H1 (cell line): Measurements from ENCODE around the gene SRGAP3. TPM values are rescaled to one million over a fixed set of nuclear protein-coding genes. Genes with fewer than 3 reads are reported as not detected.

ENCODE experiments used
- CTCF ChIA-PET: fragments of 300-600 bp; sonication (Branson Sonifier 250); formaldehyde crosslinking; loops from one replicate; lab custom pipeline; 2021; ENCODE audit not compliant: partially characterized antibody; lab: Charles Lee
- POLR2A ChIA-PET: fragments of 300-600 bp; sonication (Branson Sonifier 250); formaldehyde crosslinking; loops from one replicate; lab custom pipeline; 2021; ENCODE audit warnings: inconsistent platforms; ENCODE audit not compliant: partially characterized antibody; lab: Charles Lee
- DNase-seq, 2 experiments: peaks; one replicate each; pipeline versions ENCODE4 v3.0.0 to v3.0.0-alpha.2; 2010 to 2022; ENCODE audit warnings: low spot score in 2 of 2, low read depth in 1 of 2, mixed read lengths in 1 of 2
- FAIRE-seq: peaks from 2 replicates; lab custom pipeline; 2011; peaks lifted over from hg19 to GRCh38; lab: Jason Lieb, UNC
- H2AFZ ChIP-seq: 2 replicates; pipeline ENCODE4 v1.8.1; 2012; ENCODE audit warnings: low read length, inconsistent platforms
- H2AK5ac ChIP-seq: 2 replicates; pipeline ENCODE4 v1.6.1; 2013; ENCODE audit warnings: low read depth, low read length
- H2BK120ac ChIP-seq: replicated peaks from 2 replicates; pipeline ENCODE3; 2013; ENCODE audit warnings: low read depth, low read length, inconsistent platforms
- H2BK12ac ChIP-seq: 2 replicates; pipeline ENCODE4 v1.6.1; 2013; ENCODE audit warnings: low read depth, low read length
- H2BK15ac ChIP-seq: 2 replicates; pipeline ENCODE4 v1.6.1; 2013; ENCODE audit warnings: low read length
- H2BK20ac ChIP-seq: 2 replicates; pipeline ENCODE4 v1.6.1; 2013; ENCODE audit warnings: low read length
- H2BK5ac ChIP-seq: 2 replicates; pipeline ENCODE4 v1.6.1; 2013; ENCODE audit warnings: low read depth, low read length
- H3K14ac ChIP-seq: 2 replicates; pipeline ENCODE4 v1.6.1; 2013; ENCODE audit warnings: inconsistent platforms; ENCODE audit not compliant: insufficient read length
- H3K18ac ChIP-seq: 2 replicates; pipeline ENCODE4 v1.6.1; 2013; ENCODE audit warnings: low read length; ENCODE audit errors: extremely low read depth
- H3K23ac ChIP-seq: 2 replicates; pipeline ENCODE4 v1.6.1; 2013; ENCODE audit warnings: inconsistent platforms; ENCODE audit not compliant: insufficient read length
- H3K23me2 ChIP-seq: 2 replicates; pipeline ENCODE4 v1.6.1; 2013; ENCODE audit warnings: low read depth, low read length
- H3K27ac ChIP-seq: 2 replicates; pipeline ENCODE4 v1.6.1; 2011; ENCODE audit warnings: low read depth, low read length, inconsistent platforms
- H3K27me3 ChIP-seq, 4 experiments: replicated peaks in 1 of 4; 1 replicate in 1 of 4; 2 replicates in 3 of 4; pipeline versions ENCODE4 v1.6.1 to v1.8.1; 2011 to 2013; ENCODE audit warnings: low read length in 3 of 4, mild to moderate bottlenecking in 3 of 4, inconsistent platforms in 2 of 4, mixed read lengths in 2 of 4, moderate library complexity in 1 of 4; ENCODE audit not compliant: control insufficient read depth in 3 of 4, insufficient read depth in 3 of 4; ENCODE audit errors: extremely low read depth in 1 of 4
- H3K36me3 ChIP-seq, 4 experiments: 2 replicates each; pipeline versions ENCODE4 v1.6.1 to v1.8.1; 2011 to 2013; ENCODE audit warnings: mild to moderate bottlenecking in 4 of 4, low read length in 3 of 4, moderate library complexity in 2 of 4, control low read depth in 1 of 4, inconsistent platforms in 1 of 4; ENCODE audit not compliant: insufficient read depth in 4 of 4, control insufficient read depth in 2 of 4
- H3K4ac ChIP-seq: replicated peaks from 2 replicates; pipeline ENCODE3; 2013; ENCODE audit warnings: low read length, low read depth, mixed read lengths, inconsistent platforms; ENCODE audit not compliant: insufficient read length
- H3K4me1 ChIP-seq, 4 experiments: replicated peaks in 1 of 4; 1 replicate in 1 of 4; 2 replicates in 3 of 4; pipeline versions ENCODE4 v1.6.1 to v1.8.1; 2011 to 2013; ENCODE audit warnings: low read length in 3 of 4, inconsistent platforms in 2 of 4, mixed read lengths in 1 of 4; ENCODE audit not compliant: insufficient read depth in 4 of 4, control insufficient read depth in 3 of 4
- H3K4me2 ChIP-seq, 2 experiments: 2 replicates each; pipeline versions ENCODE4 v1.6.1 to v1.8.1; 2011 to 2013; ENCODE audit warnings: low read depth in 2 of 2, low read length in 2 of 2, control low read depth in 1 of 2, inconsistent platforms in 1 of 2, mild to moderate bottlenecking in 1 of 2; ENCODE audit not compliant: insufficient read depth in 1 of 2
- H3K4me3 ChIP-seq, 4 experiments: fragments of 200-600, 300-600 bp in 1 of 4; sonication (generic), shearing (Covaris generic), sonication (Bioruptor Twin) in 1 of 4; 2 replicates each; pipeline versions ENCODE4 v1.5.1 to v1.8.1; 2011 to 2016; ENCODE audit warnings: low read length in 4 of 4, low read depth in 3 of 4, control low read depth in 2 of 4, inconsistent platforms in 2 of 4, mild to moderate bottlenecking in 2 of 4, mixed read lengths in 1 of 4, moderate library complexity in 1 of 4; ENCODE audit not compliant: insufficient read depth in 2 of 4; ENCODE audit errors: extremely low read depth in 1 of 4
- H3K56ac ChIP-seq: replicated peaks from 2 replicates; pipeline ENCODE3; 2013; ENCODE audit warnings: low read depth, mild to moderate bottlenecking, mixed read lengths, low read length, inconsistent platforms; ENCODE audit not compliant: insufficient read length
- H3K79me1 ChIP-seq: 2 replicates; pipeline ENCODE4 v1.6.1; 2013; ENCODE audit warnings: low read depth, low read length, control low read depth
- H3K79me2 ChIP-seq, 2 experiments: 2 replicates each; pipeline versions ENCODE4 v1.6.1 to v1.8.1; 2012 to 2013; ENCODE audit warnings: low read length in 2 of 2, mild to moderate bottlenecking in 2 of 2, inconsistent platforms in 1 of 2; ENCODE audit not compliant: insufficient read depth in 2 of 2, control insufficient read depth in 1 of 2
- H3K9ac ChIP-seq, 4 experiments: replicated peaks in 1 of 4; 1 replicate in 1 of 4; 2 replicates in 3 of 4; pipeline versions ENCODE4 v1.6.1 to v1.8.1; 2011 to 2013; ENCODE audit warnings: low read depth in 3 of 4, low read length in 3 of 4, control low read depth in 2 of 4, mild to moderate bottlenecking in 2 of 4, moderate library complexity in 2 of 4, inconsistent platforms in 1 of 4; ENCODE audit errors: extremely low read depth in 1 of 4
- H3K9me3 ChIP-seq, 2 experiments: 2 replicates each; pipeline versions ENCODE4 v1.6.1 to v1.8.1; 2012 to 2013; ENCODE audit warnings: mild to moderate bottlenecking in 2 of 2, moderate library complexity in 2 of 2, control low read depth in 1 of 2, inconsistent platforms in 1 of 2, low read depth in 1 of 2, low read length in 1 of 2, mixed read lengths in 1 of 2; ENCODE audit not compliant: insufficient read depth in 2 of 2
- H4K20me1 ChIP-seq, 2 experiments: replicated peaks in 1 of 2; 2 replicates each; pipeline versions ENCODE3 to v1.8.1; 2011 to 2013; ENCODE audit warnings: inconsistent platforms in 2 of 2, low read length in 2 of 2, mild to moderate bottlenecking in 1 of 2; ENCODE audit not compliant: insufficient read depth in 2 of 2, control insufficient read depth in 1 of 2
- H4K5ac ChIP-seq: 2 replicates; pipeline ENCODE4 v1.6.1; 2013; ENCODE audit warnings: low read length, low read depth, mixed read lengths, inconsistent platforms; ENCODE audit not compliant: insufficient read length
- H4K8ac ChIP-seq: 2 replicates; pipeline ENCODE4 v1.8.0; 2013; ENCODE audit warnings: mild to moderate bottlenecking, moderate library complexity, low read length, inconsistent platforms; ENCODE audit not compliant: insufficient read depth; ENCODE audit errors: extremely low read depth
- H4K91ac ChIP-seq: replicated peaks from 2 replicates; pipeline ENCODE3; 2013; ENCODE audit warnings: low read length, mixed read lengths, inconsistent platforms; ENCODE audit not compliant: insufficient read length
- CBX5 ChIP-seq: fragments of 300-800, 300-1000 bp; sonication (generic); IDR thresholded peaks from 2 replicates; pipeline ENCODE4 v1.7.1; 2016; ENCODE audit warnings: antibody characterized with exemption, low read length, low read depth
- CTBP2 ChIP-seq: IDR thresholded peaks from 2 replicates; pipeline ENCODE4 v1.7.0; 2011; ENCODE audit warnings: borderline replicate concordance, mild to moderate bottlenecking, moderate library complexity, mixed read lengths, low read length; ENCODE audit not compliant: insufficient read depth, insufficient read length
- CTCF ChIP-seq, 3 experiments: IDR thresholded peaks; 1 replicate in 2 of 3; 2 replicates in 1 of 3; pipeline versions ENCODE4 v1.5.1 to v1.6.1; 2011; ENCODE audit warnings: low read length in 3 of 3, mild to moderate bottlenecking in 3 of 3, inconsistent platforms in 2 of 3, low read depth in 1 of 3, moderate library complexity in 1 of 3; ENCODE audit not compliant: insufficient read depth in 1 of 3; ENCODE audit errors: control extremely low read depth in 1 of 3
- FOSL1 ChIP-seq: IDR thresholded peaks from 2 replicates; pipeline ENCODE4 v1.6.1; 2011; ENCODE audit warnings: mild to moderate bottlenecking, low read depth, low read length, moderate library complexity; ENCODE audit not compliant: insufficient read depth
- KDM5A ChIP-seq: fragments of 200-600 bp; IDR thresholded peaks from 2 replicates; pipeline ENCODE4 v1.7.1; 2012; ENCODE audit warnings: mild to moderate bottlenecking, low read length, inconsistent platforms, mixed read lengths
- SAP30 ChIP-seq: fragments of 300-600 bp; sonication (generic); IDR thresholded peaks from 2 replicates; pipeline ENCODE4 v1.7.1; 2012; ENCODE audit warnings: low read length, moderate library complexity, mild to moderate bottlenecking, inconsistent platforms; ENCODE audit not compliant: insufficient read depth, insufficient replicate concordance
- TAF1 ChIP-seq: IDR thresholded peaks from 2 replicates; pipeline ENCODE4 v1.6.1; 2011; ENCODE audit warnings: mild to moderate bottlenecking, low read depth, low read length
- TAF7 ChIP-seq: optimal IDR thresholded peaks from 2 replicates; pipeline ENCODE3; 2011; ENCODE audit warnings: low read depth, mild to moderate bottlenecking, inconsistent platforms, low read length, moderate library complexity, borderline replicate concordance
- TCF12 ChIP-seq: IDR thresholded peaks from 2 replicates; pipeline ENCODE4 v1.6.1; 2011; ENCODE audit warnings: low read depth, mild to moderate bottlenecking, low read length
- WGBS, 2 experiments: shearing (Covaris generic) in 1 of 2; methylation state at CpG; one replicate each; pipeline versions ENCODE4 v1.1.6 to v1.1.7; 2013 to 2015; ENCODE audit warnings: low lambda C conversion rate in 2 of 2, mixed read lengths in 2 of 2, inconsistent platforms in 1 of 2, low coverage in 1 of 2, missing lambda C conversion rate in 1 of 2; ENCODE audit not compliant: insufficient replicate concordance in 2 of 2, insufficient coverage in 1 of 2, insufficient read length in 1 of 2; ENCODE audit errors: extremely low coverage in 1 of 2, missing lambda C conversion rate in 1 of 2; 5-methylcytosine and 5-hydroxymethylcytosine counted together
- polyA plus RNA-seq, 7 experiments: library from polyadenylated mRNA; depleted of rRNA in 3 of 7; stranded (reverse) in 5 of 7; unstranded in 2 of 7; fragments of >200 nt in 5 of 7; fragments of 200-250 nt in 2 of 7; gene quantifications; 1 replicate in 5 of 7; 2 replicates in 1 of 7; 4 replicates in 1 of 7; pipeline versions ENCODE4 v1.2.1 to v1.2.3, GENCODE V29; 2011 to 2013; ENCODE audit warnings: missing spikeins in 2 of 7, mixed read lengths in 2 of 7
- total RNA-seq: library from RNA; stranded (reverse); fragmentation: NEBNext Ultra II Directional; extraction: Animal tissue kit (Norgen Biotek cat#: 25700); gene quantifications from 2 replicates; pipeline ENCODE4 v1.2.1, GENCODE V29; 2021

The SRGAP3 gene
- total and polyA plus RNA-seq, 2 of the 8 experiments (the other 6 are each of a cell fraction or from before 2014, with no cell fraction given), result 5.8 to 11.4 TPM

- DNase-seq, result no peak
- no peak overlapping the region for H3K27ac ChIP-seq
- FAIRE-seq, result no peak
- H4K8ac ChIP-seq, result no peak overlapping the region
- H3K4me1 ChIP-seq, result peaks cover 2 to 9% (median 4%) of the 10 kb centered on the region in 4 experiments; a peak in 6 of 7 replicates
- no peak overlapping the region for H2BK20ac ChIP-seq
- H2AFZ ChIP-seq, result no peak overlapping the region
- 94% methylated on average over 12 of the region's 12 CpGs; no CpG with 5 or more reads in 1 of the 2 experiments for WGBS, 2 experiments
- H3K4me3 ChIP-seq, result no peak overlapping the region
- no peak overlapping the region for H3K4ac ChIP-seq
- H3K9me3 ChIP-seq, result no peaks in the 10 kb centered on the region
- no peak overlapping the region for H4K5ac ChIP-seq
- H3K79me1 ChIP-seq, result no peaks in the 10 kb centered on the region
- H3K36me3 ChIP-seq, result no peaks in the 10 kb centered on the region
- no peak overlapping the region for H2BK120ac ChIP-seq
- no peak overlapping the region for H2BK15ac ChIP-seq
- H3K14ac ChIP-seq, result no peak overlapping the region
- no peak overlapping the region for H2BK5ac ChIP-seq
- H2AK5ac ChIP-seq, result 0 out of 2 replicates have a peak overlapping the region, but pooled peaks have one; percentile 26
- H3K9ac ChIP-seq, result no peak overlapping the region
- H3K56ac ChIP-seq, result no peak overlapping the region
- 0 out of 2 replicates have a peak overlapping the region, but pooled peaks have one; percentile 9 for H2BK12ac ChIP-seq
- CTCF ChIA-PET, result interaction anchor here (0.8 to 6.3 kb wide), 22 partner anchors 8 to 193 kb away, joined by 3 to 79 read pairs (median 12); no protein-coding TSS in a partner anchor
- H4K20me1 ChIP-seq, result no peaks in the 10 kb centered on the region
- no peak overlapping the region for H3K4me2 ChIP-seq
- H3K79me2 ChIP-seq, result no peaks in the 10 kb centered on the region
- POLR2A ChIA-PET, result no interaction called here
- H3K27me3 ChIP-seq, result no peaks in the 10 kb centered on the region
- H3K23me2 ChIP-seq, result no peaks in the 10 kb centered on the region; the same call in 1 of the 2 replicates
- no peak overlapping the region for H3K23ac ChIP-seq
- no peak overlapping the region for H4K91ac ChIP-seq
- H3K18ac ChIP-seq, result no peak overlapping the region; the same call in 1 of the 2 replicates
- TF ChIP-seq SAP30, result no peak
- no peak for TF ChIP-seq KDM5A
- TF ChIP-seq TAF7, result no peak
- no peak for TF ChIP-seq CTCF (IDR thresholded peaks at IDR 0.05; ENCODE audit: control extremely low read depth in 1 of 3, insufficient read depth in 1 of 3, low read depth in 1 of 3, low read length in 3 of 3)
- no peak for TF ChIP-seq FOSL1
- TF ChIP-seq CBX5, result no peak
- no peak for TF ChIP-seq CTBP2
- TF ChIP-seq TCF12, result no peak
- no peak for TF ChIP-seq TAF1
Measured at GRCh38 chr3:9110316-9110715, 139.1 kb downstream of the SRGAP3 start.
